Neuron (in vitro differentiated cells): ENCODE measurements around the gene C17orf113.
A peak's percentile ranks its signal among the peaks of the same experiment; 100 is the strongest.

ENCODE experiments used
- H2AFZ ChIP-seq: one replicate; pipeline ENCODE4 v1.6.1; 2013; ENCODE audit warnings: low read depth, mild to moderate bottlenecking, inconsistent platforms, low read length, moderate library complexity
- H3K27me3 ChIP-seq: one replicate; pipeline ENCODE4 v1.6.1; 2013; ENCODE audit warnings: low read length; ENCODE audit not compliant: insufficient read depth
- H3K36me3 ChIP-seq: one replicate; pipeline ENCODE4 v1.6.1; 2013; ENCODE audit warnings: low read length; ENCODE audit not compliant: insufficient read depth
- H3K4me1 ChIP-seq: one replicate; pipeline ENCODE4 v1.6.1; 2013; ENCODE audit warnings: low read length; ENCODE audit not compliant: insufficient read depth
- H3K4me3 ChIP-seq: 2 replicates; pipeline ENCODE4 v1.5.1; 2013; ENCODE audit warnings: mild to moderate bottlenecking, low read length, moderate library complexity
- H3K9me3 ChIP-seq: one replicate; pipeline ENCODE4 v1.6.1; 2013; ENCODE audit warnings: low read length

Gene C17orf113

GRCh38 chr17:42050393-42051012 lies at the start of gene C17orf113:
Gene C17orf113 (minus strand): TSS chr17:42050601. CDS start chr17:42043376, 7,225 bp downstream.
- Histone ChIP-seq H3K36me3 (no peaks in the 10 kb centered on the region), H2AFZ (peak within 1 kb of the TSS; percentile 93), H3K27me3 (peaks cover 22% of the 10 kb centered on the region), H3K9me3 (no peaks in the 10 kb centered on the region), H3K4me3 (peak within 1 kb of the TSS; percentile 74), H3K4me1 (peaks cover 18% of the 10 kb centered on the region)

GRCh38 chr17:42098730-42099399 lies 48.5 kb upstream of the C17orf113 start:
- peaks cover 24% of the 10 kb centered on the region for H3K4me1 ChIP-seq
- H3K9me3 ChIP-seq = no peaks in the 10 kb centered on the region
- H3K36me3 ChIP-seq = no peaks in the 10 kb centered on the region
- H2AFZ ChIP-seq = no peak overlapping the region
- H3K4me3 ChIP-seq = no peak overlapping the region
- peaks cover 52% of the 10 kb centered on the region for H3K27me3 ChIP-seq

GRCh38 chr17:42097691-42098631 lies 47.6 kb upstream of the C17orf113 start, which contains the start of gene ZNF385C:
Gene ZNF385C (minus strand): TSS chr17:42098473. CDS start chr17:42063056, 35,417 bp downstream.
- Histone ChIP-seq H3K4me3 (no peak within 1 kb of the TSS), H3K36me3 (no peaks in the 10 kb centered on the region), H3K9me3 (no peaks in the 10 kb centered on the region)

GRCh38 chr17:42096360-42097111 lies 46.1 kb upstream of the C17orf113 start:
- Histone ChIP-seq H3K4me3 (no peak overlapping the region), H3K27me3 (peaks cover 45% of the 10 kb centered on the region), H3K4me1 (peaks cover 24% of the 10 kb centered on the region), H2AFZ (no peak overlapping the region), H3K36me3 (no peaks in the 10 kb centered on the region), H3K9me3 (no peaks in the 10 kb centered on the region)

More at GRCh38 chr17:42097691-42098631, 47.6 kb upstream of the C17orf113 start, which contains the start of gene ZNF385C:
- Histone ChIP-seq H2AFZ (no peak within 1 kb of the TSS), H3K4me1 (peaks cover 24% of the 10 kb centered on the region), H3K27me3 (peaks cover 51% of the 10 kb centered on the region)

GRCh38 chr17:42094375-42095069 lies 44.1 kb upstream of the C17orf113 start:
- Histone ChIP-seq H3K9me3 (no peaks in the 10 kb centered on the region), H3K4me1 (peaks cover 24% of the 10 kb centered on the region), H3K4me3 (no peak overlapping the region), H2AFZ (no peak overlapping the region), H3K27me3 (peaks cover 44% of the 10 kb centered on the region), H3K36me3 (no peaks in the 10 kb centered on the region)

- H3K9me3 ChIP-seq = no peaks in the 10 kb centered on the region
- peaks cover 14% of the 10 kb centered on the region for H3K4me1 ChIP-seq
- H3K27me3 ChIP-seq = peaks cover 32% of the 10 kb centered on the region
- H3K4me3 ChIP-seq = no peak overlapping the region
- H2AFZ ChIP-seq = no peak overlapping the region
- H3K36me3 ChIP-seq = no peaks in the 10 kb centered on the region
These were observed 42.5 kb upstream of the C17orf113 start for GRCh38 chr17:42092939-42093338.

GRCh38 chr17:42090964-42091790 lies 40.8 kb upstream of the C17orf113 start:
- no peaks in the 10 kb centered on the region for H3K9me3 ChIP-seq
- no peak overlapping the region for H3K4me3 ChIP-seq
- H2AFZ ChIP-seq = no peak overlapping the region
- H3K36me3 ChIP-seq = no peaks in the 10 kb centered on the region
- peaks cover 12% of the 10 kb centered on the region for H3K4me1 ChIP-seq
- H3K27me3 ChIP-seq = peaks cover 17% of the 10 kb centered on the region

- H3K4me1 ChIP-seq = no peaks in the 10 kb centered on the region
- no peaks in the 10 kb centered on the region for H3K36me3 ChIP-seq
- no peaks in the 10 kb centered on the region for H3K9me3 ChIP-seq
- no peak overlapping the region for H3K4me3 ChIP-seq
- H2AFZ ChIP-seq = no peak overlapping the region
- H3K27me3 ChIP-seq = peaks cover 10% of the 10 kb centered on the region
These were observed 38.3 kb upstream of the C17orf113 start for GRCh38 chr17:42088736-42089135.

GRCh38 chr17:42087736-42088705 lies 37.6 kb upstream of the C17orf113 start:
- no peaks in the 10 kb centered on the region for H3K36me3 ChIP-seq
- H3K4me1 ChIP-seq = no peaks in the 10 kb centered on the region
- no peak overlapping the region for H3K4me3 ChIP-seq
- H2AFZ ChIP-seq = no peak overlapping the region
- H3K9me3 ChIP-seq = no peaks in the 10 kb centered on the region
- H3K27me3 ChIP-seq = peaks cover 10% of the 10 kb centered on the region

GRCh38 chr17:42087042-42087701 lies 36.8 kb upstream of the C17orf113 start:
- Histone ChIP-seq H3K4me3 (no peak overlapping the region), H3K4me1 (no peaks in the 10 kb centered on the region), H3K9me3 (no peaks in the 10 kb centered on the region), H2AFZ (no peak overlapping the region), H3K36me3 (no peaks in the 10 kb centered on the region), H3K27me3 (peaks cover 10% of the 10 kb centered on the region)
